GM19328 (cell line): ENCODE data around the gene ABHD17B.

ENCODE experiments used
- ATAC-seq: cut with Tn5 transposase; IDR thresholded peaks from one replicate; pipeline ENCODE4 v1.9.1; 2021; ENCODE audit warnings: mild to moderate bottlenecking, moderate library complexity; ENCODE audit not compliant: unreplicated experiment

Gene ABHD17B

GRCh38 chr9:71879644-71880174 lies 31.3 kb downstream of the ABHD17B start:
- no peak for ATAC-seq

DNA sequence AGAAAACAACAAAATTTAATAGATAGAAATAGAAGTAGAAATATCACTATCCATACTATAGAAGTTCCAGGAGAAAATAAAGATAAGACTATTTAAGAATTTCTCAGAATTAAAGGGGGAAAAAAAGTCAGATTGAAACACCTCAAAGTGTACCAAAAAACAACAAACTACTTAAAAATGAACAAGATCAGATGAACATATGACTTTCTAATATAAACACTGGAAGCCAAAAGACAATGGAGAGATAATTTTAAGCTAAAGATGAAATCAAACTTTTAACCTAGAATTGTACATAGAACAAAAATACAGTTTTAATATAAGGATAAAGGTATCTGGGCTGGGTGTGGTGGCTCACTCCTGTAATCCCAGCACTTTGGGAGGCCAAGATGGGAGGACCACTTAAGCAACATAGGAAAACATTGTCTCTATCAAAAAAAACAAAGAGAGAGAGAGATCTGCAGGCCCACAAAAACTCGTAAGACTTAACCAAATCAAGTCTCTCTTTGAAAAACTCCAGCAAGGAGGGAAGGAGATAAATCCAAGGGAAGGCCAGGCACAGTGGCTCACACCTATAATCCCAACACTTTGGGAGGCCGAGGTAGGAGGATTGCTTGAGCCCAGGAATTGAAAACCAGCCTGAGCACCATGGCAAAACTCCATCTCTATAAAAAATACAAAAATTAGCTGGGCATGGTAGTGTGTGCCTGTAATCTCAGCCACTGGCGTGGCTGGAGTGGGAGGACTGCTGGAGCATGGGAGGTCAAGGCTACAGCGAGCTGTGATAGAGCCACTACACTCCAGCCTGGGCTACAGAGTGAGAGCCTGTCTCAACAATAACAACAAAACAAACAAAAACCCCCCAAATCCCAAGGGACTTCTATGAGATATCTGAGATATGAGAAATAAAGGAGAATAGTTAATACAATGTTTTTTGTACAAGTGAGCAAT lies 32.4 kb downstream of the ABHD17B start:
- no peak for ATAC-seq

GRCh38 chr9:71876829-71877228 lies 34.2 kb downstream of the ABHD17B start:
- ATAC-seq, result no peak

- no peak for ATAC-seq
Measured at GRCh38 chr9:71876106-71876505, 34.9 kb downstream of the ABHD17B start.

DNA sequence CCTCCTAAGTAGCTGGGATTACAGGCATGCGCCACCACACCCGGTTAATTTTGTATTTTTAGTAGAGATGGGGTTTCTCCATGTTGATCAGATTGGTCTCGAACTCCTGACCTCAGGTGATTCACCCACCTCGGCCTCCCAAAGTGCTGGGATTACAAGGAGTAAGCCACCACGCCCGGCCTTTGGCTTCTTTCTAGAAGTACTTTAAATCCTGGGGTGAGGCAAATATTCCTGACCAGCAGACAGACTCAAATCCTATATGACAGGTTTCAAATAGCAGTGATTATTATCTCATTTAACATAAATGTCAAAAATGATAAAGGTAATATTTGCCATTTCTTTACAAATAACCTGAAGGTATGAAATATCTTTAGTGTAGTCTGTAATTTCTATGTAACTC lies 35.6 kb downstream of the ABHD17B start:
- ATAC-seq, result no peak

DNA sequence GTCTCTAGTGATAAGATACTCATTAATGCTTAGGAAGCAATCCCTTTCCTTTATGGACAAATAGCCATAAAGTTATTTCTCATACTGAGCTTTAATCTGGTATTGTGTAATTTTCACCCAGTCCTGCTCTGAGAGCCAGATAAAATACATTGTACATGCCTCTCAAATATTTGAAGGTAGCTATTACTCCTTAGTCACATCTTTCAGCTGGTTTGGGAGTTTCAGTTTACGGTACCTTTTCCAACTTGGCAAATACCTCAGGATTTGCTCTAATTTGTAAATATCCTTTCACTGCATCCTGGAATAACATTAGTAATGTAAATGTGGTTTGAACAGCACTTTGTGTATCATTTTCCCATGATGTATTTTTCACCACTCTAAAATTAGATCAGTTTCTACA lies 47.4 kb downstream of the ABHD17B start:
- no peak for ATAC-seq

DNA sequence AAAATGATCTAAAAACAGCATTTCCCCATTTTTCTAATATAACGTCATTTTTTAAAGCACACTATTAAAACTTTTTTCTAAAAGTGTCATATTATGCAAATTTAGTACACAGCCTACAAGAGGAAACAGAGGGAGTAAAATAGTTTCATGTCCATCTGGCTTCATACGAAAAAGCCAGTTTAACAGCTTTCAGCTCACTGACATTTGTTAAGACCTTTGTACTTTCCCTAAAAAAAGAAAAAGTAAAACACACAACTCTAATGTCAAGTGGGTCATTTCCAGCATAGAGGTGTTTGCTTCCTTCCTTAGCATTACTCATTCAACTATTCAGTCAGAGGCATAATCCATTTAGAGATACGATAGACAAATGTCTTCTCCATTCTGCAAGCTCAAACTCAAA lies 49.4 kb downstream of the ABHD17B start:
- ATAC-seq, result no peak

DNA sequence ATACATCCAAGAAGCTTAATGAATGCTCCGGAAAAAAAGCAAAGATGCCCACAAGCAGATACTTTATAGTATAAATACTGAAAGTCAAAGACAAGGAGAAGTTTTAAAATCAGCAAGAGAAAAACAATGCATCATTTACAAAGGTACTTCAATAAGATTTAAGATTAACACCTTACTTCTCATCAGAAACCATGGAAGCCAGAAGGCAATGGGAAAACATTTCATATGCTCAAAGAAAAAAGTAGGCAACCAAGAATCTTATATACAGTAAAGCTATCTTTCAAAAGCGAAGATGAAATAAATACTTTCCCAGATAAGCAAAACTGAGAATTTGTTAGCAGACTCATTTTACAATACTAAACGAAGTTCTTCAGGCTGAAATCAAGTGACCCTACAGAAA lies 51.1 kb downstream of the ABHD17B start:
- no peak for ATAC-seq

DNA sequence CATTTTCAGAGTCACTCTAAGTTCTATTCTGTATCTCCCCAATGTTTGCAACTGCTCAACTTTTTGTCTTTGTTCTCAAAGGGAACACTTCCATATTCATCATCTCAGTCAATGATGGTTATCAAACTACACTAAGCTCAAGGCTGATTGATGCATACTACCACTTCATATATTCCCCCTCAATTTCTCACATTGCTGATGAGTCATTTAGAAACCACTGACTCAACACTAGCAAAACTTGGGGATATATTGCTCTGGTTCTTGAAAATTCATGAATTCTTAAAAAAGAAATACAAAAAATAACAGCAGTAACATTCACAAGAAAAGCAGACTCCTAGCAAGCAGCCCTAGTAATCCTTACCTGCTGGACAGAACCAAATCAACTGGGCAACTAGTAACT lies 52.2 kb downstream of the ABHD17B start:
- no peak for ATAC-seq

DNA sequence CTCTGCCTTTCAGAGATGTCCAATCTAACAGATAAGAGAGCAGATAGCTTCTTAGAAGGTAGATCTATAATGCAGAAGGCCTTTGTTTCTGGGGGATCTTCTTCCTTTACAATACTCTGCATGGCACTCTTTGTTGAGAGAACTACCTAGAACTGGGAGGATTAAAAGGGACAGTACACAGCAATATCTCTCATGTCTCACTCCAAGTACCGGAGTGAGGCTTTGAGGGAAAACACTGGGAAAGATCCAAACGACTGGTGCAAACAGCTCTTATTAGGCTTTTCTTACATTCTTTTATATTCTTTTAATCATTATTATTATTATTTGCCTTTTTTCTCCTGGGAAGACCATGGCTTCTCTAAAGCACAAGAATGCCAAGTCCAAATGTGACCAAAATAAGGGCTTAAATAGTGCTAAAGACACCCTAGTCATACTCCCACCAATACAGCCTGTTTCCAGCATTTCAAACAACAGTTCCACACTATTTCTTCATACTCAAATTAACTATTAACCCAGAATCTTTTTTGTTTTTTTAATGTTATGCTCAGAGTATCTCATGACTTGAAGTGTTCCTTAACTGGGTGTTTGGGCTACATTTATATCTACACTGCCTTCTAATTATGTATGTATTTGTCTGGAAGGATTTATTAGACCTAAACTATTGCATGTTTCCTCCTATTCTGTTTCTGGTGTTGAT lies 52.7 kb downstream of the ABHD17B start:
- no peak for ATAC-seq

GRCh38 chr9:71857159-71857558 lies 53.8 kb downstream of the ABHD17B start:
- no peak for ATAC-seq

GRCh38 chr9:71854811-71855210 lies 56.2 kb downstream of the ABHD17B start:
- no peak for ATAC-seq

DNA sequence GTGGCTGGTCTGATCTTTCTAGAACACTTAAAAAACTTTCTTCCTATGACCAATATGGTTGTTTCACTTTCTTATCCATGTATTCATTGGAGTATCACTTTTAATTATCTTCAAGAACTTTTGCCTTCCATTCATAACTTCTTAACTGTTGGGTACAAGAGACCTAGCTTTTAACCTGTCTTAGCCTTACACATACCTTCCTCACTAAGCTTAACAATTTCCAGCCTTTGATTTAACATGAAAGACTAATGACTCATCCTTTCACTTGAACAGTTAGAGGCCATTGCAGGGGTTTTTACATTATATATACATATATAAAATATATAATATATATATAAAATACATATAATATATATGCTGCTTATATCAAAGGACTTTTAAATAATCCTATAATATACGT lies 57.9 kb downstream of the ABHD17B start:
- no peak for ATAC-seq

DNA sequence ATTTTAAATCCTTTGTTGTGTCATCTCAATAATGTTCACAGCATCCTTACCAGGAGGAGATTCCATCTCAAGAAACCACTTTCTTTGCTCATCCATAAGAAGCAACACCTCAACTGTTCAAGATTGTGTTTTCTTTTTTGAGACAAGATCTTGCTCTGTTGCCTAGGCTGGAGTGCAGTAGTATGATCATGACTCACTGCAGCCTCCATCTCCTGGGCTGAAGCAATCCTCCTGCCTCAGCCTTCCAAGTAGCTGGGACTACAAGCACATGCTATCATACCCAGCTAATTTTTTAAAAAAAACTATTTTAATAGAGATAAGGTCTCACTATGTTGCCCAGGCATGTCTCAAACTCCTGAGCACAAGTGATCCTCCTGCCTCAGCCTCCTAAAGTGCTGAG lies 60.0 kb downstream of the ABHD17B start:
- ATAC-seq, result no peak

DNA sequence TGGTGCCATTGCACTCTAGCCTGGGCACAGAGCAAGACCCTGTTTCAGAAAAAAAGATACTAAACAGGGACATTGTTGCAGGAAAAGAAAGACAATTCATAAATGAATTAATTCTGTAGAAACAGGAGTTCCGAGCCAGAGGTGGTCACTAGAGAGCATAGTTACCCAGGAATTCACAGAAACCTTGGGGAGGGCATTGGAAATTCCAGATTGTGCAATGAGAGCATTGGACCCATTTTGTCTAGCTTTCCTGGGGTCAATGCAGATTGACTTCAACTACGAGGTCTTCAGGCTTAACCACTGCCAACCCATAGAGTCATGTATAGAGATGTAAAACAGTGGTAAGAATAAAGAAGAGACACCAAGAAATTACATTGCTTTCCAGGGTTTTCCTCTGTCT lies 63.1 kb downstream of the ABHD17B start:
- no peak for ATAC-seq

- no peak for ATAC-seq
Measured at GRCh38 chr9:71844808-71845207, 66.2 kb downstream of the ABHD17B start.

GRCh38 chr9:71839668-71840067 lies 71.3 kb downstream of the ABHD17B start:
- no peak for ATAC-seq

GRCh38 chr9:71835596-71835995 lies 75.4 kb downstream of the ABHD17B start:
- ATAC-seq, result no peak

- ATAC-seq, result no peak
Measured at GRCh38 chr9:71830929-71831328, 80.1 kb downstream of the ABHD17B start.

- no peak for ATAC-seq
Measured at GRCh38 chr9:71830153-71830552, 80.8 kb downstream of the ABHD17B start.

DNA sequence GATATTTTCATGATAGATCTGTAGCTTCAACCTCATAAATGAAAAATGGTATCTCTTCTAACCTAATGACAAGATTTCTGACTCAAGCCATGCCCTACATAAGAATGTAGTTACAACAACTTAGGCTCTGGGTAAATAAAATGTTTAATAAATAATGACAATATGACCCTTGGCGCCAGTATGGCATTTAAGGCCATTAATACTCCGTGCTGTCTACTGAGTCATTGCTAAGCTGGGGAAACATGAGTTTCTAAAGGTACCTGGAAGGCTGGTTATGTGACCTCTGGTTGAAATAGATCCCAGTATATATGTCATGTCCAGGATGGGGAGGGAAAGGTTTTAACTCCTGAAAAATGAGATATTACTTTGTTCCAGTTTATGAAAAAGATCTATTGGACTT lies 84.7 kb downstream of the ABHD17B start:
- ATAC-seq, result no peak

DNA sequence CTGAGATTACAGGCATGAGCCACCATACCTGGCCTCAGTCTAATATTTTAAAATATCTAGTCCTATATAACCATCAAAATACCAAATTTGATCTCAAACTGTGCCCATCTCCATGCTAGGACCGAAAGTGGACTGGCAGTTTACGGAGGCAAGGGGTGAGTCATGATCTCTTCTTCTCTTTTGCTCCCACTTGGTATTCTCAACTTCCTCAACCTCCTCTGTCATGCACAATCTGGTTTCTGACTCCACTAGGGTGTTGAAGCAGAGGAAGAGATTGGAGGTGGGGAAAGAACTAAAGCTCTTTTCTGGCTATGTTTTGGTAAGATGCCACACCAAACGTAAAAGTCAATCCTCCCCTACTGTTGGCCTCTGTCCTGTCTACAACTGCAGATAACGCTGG lies 86.7 kb downstream of the ABHD17B start:
- no peak for ATAC-seq
